ENCODE measurements around the gene EFTUD2. TPM values are rescaled to one million over a fixed set of nuclear protein-coding genes. Genes with fewer than 3 reads are reported as not detected.

The EFTUD2 gene
- total and polyA plus RNA-seq, 2 of the 13 experiments (the other 11 are each of a cell fraction or from before 2014, with no cell fraction given), result 111 to 137 TPM

DNA sequence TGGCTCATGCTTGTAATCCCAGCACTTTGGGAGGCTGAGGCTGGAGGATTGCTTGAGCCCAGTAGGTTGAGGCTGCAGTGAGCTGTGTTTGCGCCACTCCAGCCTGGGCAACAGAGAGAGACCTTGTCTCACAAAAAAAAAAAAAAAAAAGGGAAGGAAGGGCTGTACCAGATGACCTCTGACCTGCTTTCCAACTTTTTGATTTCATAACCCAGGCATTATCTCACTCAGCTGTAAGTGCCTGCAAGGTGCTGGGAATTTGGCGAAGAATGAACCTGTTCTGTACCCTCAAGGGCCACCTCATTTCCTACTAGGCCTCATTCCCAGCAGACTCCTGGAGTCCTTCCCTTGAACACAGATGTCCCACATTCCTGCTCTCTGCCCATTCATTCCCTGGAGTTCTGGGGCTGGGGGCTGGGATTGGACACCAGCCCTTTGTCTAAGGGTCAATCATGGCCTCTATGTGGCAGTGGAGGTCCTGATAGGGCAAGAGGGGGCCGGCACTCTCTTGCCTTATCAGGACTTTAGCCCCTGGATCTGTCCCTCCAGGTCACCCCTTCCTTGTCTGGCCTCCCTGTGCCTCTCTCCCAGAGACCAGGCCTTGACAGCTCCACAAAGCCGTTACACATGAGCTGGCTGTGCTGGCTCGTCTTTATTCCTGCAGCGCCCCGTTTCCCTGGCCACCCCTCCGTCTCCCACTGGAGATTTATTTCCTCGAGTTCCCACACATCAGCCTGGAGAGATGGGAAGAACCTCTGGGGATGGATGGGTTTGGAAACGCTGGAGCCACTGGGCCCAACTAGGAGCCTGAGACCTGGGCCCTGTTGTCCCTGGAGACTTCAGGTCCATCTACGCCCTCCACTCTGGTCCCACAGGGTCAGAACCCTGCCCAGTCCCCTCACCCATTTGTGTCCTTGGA lies 16.9 kb upstream of the EFTUD2 start (continued):
- TF ChIP-seq, protein P1, sequence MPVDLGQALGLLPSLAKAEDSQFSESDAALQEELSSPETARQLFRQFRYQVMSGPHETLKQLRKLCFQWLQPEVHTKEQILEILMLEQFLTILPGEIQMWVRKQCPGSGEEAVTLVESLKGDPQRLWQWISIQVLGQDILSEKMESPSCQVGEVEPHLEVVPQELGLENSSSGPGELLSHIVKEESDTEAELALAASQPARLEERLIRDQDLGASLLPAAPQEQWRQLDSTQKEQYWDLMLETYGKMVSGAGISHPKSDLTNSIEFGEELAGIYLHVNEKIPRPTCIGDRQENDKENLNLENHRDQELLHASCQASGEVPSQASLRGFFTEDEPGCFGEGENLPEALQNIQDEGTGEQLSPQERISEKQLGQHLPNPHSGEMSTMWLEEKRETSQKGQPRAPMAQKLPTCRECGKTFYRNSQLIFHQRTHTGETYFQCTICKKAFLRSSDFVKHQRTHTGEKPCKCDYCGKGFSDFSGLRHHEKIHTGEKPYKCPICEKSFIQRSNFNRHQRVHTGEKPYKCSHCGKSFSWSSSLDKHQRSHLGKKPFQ (CRISPR knock-in tag; IDR thresholded peaks at IDR 0.05; ENCODE audit: insufficient replicate concordance), result no peak
- TF ChIP-seq TOE1 (CRISPR knock-in tag; IDR thresholded peaks at IDR 0.05), result no peak
- TF ChIP-seq, protein P2, sequence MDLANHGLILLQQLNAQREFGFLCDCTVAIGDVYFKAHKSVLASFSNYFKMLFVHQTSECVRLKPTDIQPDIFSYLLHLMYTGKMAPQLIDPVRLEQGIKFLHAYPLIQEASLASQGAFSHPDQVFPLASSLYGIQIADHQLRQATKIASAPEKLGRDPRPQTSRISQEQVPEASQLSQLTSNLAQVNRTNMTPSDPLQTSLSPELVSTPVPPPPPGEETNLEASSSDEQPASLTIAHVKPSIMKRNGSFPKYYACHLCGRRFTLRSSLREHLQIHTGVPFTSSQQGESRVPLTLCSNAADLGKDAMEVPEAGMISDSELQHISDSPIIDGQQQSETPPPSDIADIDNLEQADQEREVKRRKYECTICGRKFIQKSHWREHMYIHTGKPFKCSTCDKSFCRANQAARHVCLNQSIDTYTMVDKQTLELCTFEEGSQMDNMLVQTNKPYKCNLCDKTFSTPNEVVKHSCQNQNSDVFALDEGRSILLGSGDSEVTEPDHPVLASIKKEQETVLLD (CRISPR knock-in tag; IDR thresholded peaks at IDR 0.05; ENCODE audit: low read depth), result no peak
- TF ChIP-seq ZFP37 (CRISPR knock-in tag; IDR thresholded peaks at IDR 0.05; ENCODE audit: borderline replicate concordance), result no peak
- TF ChIP-seq POLR2A (IDR thresholded peaks at IDR 0.05; ENCODE audit: insufficient read depth in 1 of 2, low read depth in 2 of 2, low read length in 2 of 2), result peak in 1 of 2 experiments; percentile 29; a peak in 1 of 4 replicates
- TF ChIP-seq GLMP (CRISPR knock-in tag; IDR thresholded peaks at IDR 0.05; ENCODE audit: borderline replicate concordance), result no peak
- 0 out of 2 replicates have a peak, but pooled peaks have one; percentile 8 for TF ChIP-seq CTCF (CRISPR knock-in tag; IDR thresholded peaks at IDR 0.05)
- TF ChIP-seq ZNF691 (CRISPR knock-in tag; IDR thresholded peaks at IDR 0.05; ENCODE audit: borderline replicate concordance, low read depth), result no peak
- TF ChIP-seq ZNF607 (CRISPR knock-in tag; IDR thresholded peaks at IDR 0.05; ENCODE audit: borderline replicate concordance), result no peak
- peak; percentile 58; the same call in 1 of the 2 replicates for TF ChIP-seq HNF4A (CRISPR knock-in tag; IDR thresholded peaks at IDR 0.05)
- TF ChIP-seq, protein P3, sequence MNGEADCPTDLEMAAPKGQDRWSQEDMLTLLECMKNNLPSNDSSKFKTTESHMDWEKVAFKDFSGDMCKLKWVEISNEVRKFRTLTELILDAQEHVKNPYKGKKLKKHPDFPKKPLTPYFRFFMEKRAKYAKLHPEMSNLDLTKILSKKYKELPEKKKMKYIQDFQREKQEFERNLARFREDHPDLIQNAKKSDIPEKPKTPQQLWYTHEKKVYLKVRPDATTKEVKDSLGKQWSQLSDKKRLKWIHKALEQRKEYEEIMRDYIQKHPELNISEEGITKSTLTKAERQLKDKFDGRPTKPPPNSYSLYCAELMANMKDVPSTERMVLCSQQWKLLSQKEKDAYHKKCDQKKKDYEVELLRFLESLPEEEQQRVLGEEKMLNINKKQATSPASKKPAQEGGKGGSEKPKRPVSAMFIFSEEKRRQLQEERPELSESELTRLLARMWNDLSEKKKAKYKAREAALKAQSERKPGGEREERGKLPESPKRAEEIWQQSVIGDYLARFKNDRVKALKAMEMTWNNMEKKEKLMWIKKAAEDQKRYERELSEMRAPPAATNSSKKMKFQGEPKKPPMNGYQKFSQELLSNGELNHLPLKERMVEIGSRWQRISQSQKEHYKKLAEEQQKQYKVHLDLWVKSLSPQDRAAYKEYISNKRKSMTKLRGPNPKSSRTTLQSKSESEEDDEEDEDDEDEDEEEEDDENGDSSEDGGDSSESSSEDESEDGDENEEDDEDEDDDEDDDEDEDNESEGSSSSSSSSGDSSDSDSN (CRISPR knock-in tag; IDR thresholded peaks at IDR 0.05), result no peak
- TF ChIP-seq HOXA9 (CRISPR knock-in tag; IDR thresholded peaks at IDR 0.05; ENCODE audit: borderline replicate concordance), result no peak
- TF ChIP-seq ZNF468 (CRISPR knock-in tag; IDR thresholded peaks at IDR 0.05), result no peak
- no peak for TF ChIP-seq NAIF1 (CRISPR knock-in tag; IDR thresholded peaks at IDR 0.05; ENCODE audit: borderline replicate concordance)
- no peak for TF ChIP-seq SIN3B (IDR thresholded peaks at IDR 0.05; ENCODE audit: low read length)
- no peak for TF ChIP-seq YEATS2 (CRISPR knock-in tag; IDR thresholded peaks at IDR 0.05; ENCODE audit: borderline replicate concordance)
- no peak for TF ChIP-seq MXD3 (CRISPR knock-in tag; IDR thresholded peaks at IDR 0.05)
